Activated T-helper 1 cell treated with anti-CD3 and anti-CD28 coated beads, Interleukin-12 subunit alpha, Interleukin-12 subunit beta, Interleukin-2, Interleukin-4 antibody, amounts not matched to agents 30 ng/mL and 10 ng/mL and 1 ng/mL, durations not matched to agents 14 hours and 24 hours and 36 hours (primary cell): ENCODE data around the gene TFAP2A. TPM values are rescaled to one million over a fixed set of nuclear protein-coding genes. Genes with fewer than 3 reads are reported as not detected.
A peak's percentile ranks its signal among the peaks of the same experiment; 100 is the strongest.

Source experiments
- DNase-seq: peaks from one replicate; pipeline ENCODE4 v3.0.0; 2021; ENCODE audit warnings: low spot score
- H3K27ac Mint-ChIP-seq: one replicate; pipeline ENCODE4 v1.8.0; 2021; ENCODE audit warnings: mild to moderate bottlenecking, mixed read lengths
- H3K27me3 Mint-ChIP-seq: one replicate; pipeline ENCODE4 v1.8.0; 2022; ENCODE audit warnings: mild to moderate bottlenecking, moderate library complexity, mixed read lengths; ENCODE audit not compliant: insufficient read depth
- H3K36me3 Mint-ChIP-seq: one replicate; pipeline ENCODE4 v1.8.0; 2021; ENCODE audit warnings: low read depth, mixed read lengths
- H3K4me1 Mint-ChIP-seq: one replicate; pipeline ENCODE4 v1.8.0; 2021; ENCODE audit warnings: low read depth, mixed read lengths
- H3K4me3 Mint-ChIP-seq: one replicate; pipeline ENCODE4 v1.8.0; 2021; ENCODE audit warnings: mild to moderate bottlenecking, moderate library complexity, mixed read lengths
- H3K9me3 Mint-ChIP-seq: one replicate; pipeline ENCODE4 v1.8.0; 2021; ENCODE audit warnings: mixed read lengths
- intact Hi-C: fragments of 100-400 bp; cut with micrococcal nuclease; formaldehyde crosslinking; loops from one replicate; pipeline ENCODE4 v1.15.1; 2024
- total RNA-seq: library from RNA; stranded (reverse); gene quantifications from 2 replicates; pipeline ENCODE4 v1.2.3, GENCODE V29; 2022

Gene TFAP2A
- total RNA-seq, 1 donor from 2014 or later: not detected

DNA sequence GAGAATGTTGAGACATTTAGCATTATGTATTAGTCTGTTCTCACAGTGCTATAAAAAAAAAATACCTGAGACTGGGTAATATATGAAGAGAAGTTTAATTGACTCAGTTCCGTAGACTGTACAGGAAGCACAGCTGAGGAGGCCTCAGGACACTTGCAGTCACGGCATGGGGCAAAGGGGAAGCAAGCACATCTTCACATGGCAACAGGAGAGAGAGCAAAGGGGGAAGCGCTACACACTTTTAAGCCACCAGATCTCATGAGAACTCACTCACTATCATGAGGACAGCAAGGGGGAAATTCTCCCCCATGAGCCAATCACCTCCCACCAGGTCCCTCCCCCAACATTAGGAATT lies 26.8 kb upstream of the TFAP2A start:
- Mint-ChIP-seq H3K4me3 (no peak overlapping the region), H3K4me1 (no peaks in the 10 kb centered on the region), H3K9me3 (no peaks in the 10 kb centered on the region), H3K27me3 (peaks cover 10% of the 10 kb centered on the region), H3K36me3 (no peaks in the 10 kb centered on the region), H3K27ac (no peak overlapping the region)
- intact Hi-C loops: no loop called here
- no peak for DNase-seq

GRCh38 chr6:10441004-10441654 lies 26.3 kb upstream of the TFAP2A start:
- Mint-ChIP-seq H3K27me3 (peaks cover 10% of the 10 kb centered on the region), H3K9me3 (no peaks in the 10 kb centered on the region), H3K4me3 (no peak overlapping the region), H3K4me1 (no peaks in the 10 kb centered on the region), H3K27ac (no peak overlapping the region), H3K36me3 (no peaks in the 10 kb centered on the region)
- intact Hi-C loops: no loop called here
- no peak for DNase-seq

- intact Hi-C loops: no loop called here
- H3K4me1 Mint-ChIP-seq: peaks cover 6% of the 10 kb centered on the region
- H3K27me3 Mint-ChIP-seq: peaks cover 8% of the 10 kb centered on the region
- H3K27ac Mint-ChIP-seq: no peak overlapping the region
- H3K9me3 Mint-ChIP-seq: no peaks in the 10 kb centered on the region
- no peak for DNase-seq
- H3K36me3 Mint-ChIP-seq: no peaks in the 10 kb centered on the region
- H3K4me3 Mint-ChIP-seq: no peak overlapping the region
Measured at GRCh38 chr6:10437891-10438290, 23.0 kb upstream of the TFAP2A start.

GRCh38 chr6:10434235-10434634 lies 19.4 kb upstream of the TFAP2A start:
- no peak overlapping the region for H3K4me3 Mint-ChIP-seq
- no peak overlapping the region for H3K27ac Mint-ChIP-seq
- DNase-seq: no peak
- no peaks in the 10 kb centered on the region for H3K36me3 Mint-ChIP-seq
- H3K9me3 Mint-ChIP-seq: no peaks in the 10 kb centered on the region
- intact Hi-C loops: loop anchor here (1.0 kb wide), 1 partner anchor 894 kb away; no protein-coding TSS in a partner anchor
- H3K4me1 Mint-ChIP-seq: peaks cover 22% of the 10 kb centered on the region
- peaks cover 12% of the 10 kb centered on the region for H3K27me3 Mint-ChIP-seq

GRCh38 chr6:10433322-10433721 lies 18.4 kb upstream of the TFAP2A start:
- Mint-ChIP-seq H3K9me3 (no peaks in the 10 kb centered on the region), H3K36me3 (no peaks in the 10 kb centered on the region), H3K4me1 (peaks cover 23% of the 10 kb centered on the region), H3K4me3 (no peak overlapping the region), H3K27me3 (peaks cover 13% of the 10 kb centered on the region), H3K27ac (no peak overlapping the region)
- no peak for DNase-seq
- intact Hi-C loops: no loop called here

DNA sequence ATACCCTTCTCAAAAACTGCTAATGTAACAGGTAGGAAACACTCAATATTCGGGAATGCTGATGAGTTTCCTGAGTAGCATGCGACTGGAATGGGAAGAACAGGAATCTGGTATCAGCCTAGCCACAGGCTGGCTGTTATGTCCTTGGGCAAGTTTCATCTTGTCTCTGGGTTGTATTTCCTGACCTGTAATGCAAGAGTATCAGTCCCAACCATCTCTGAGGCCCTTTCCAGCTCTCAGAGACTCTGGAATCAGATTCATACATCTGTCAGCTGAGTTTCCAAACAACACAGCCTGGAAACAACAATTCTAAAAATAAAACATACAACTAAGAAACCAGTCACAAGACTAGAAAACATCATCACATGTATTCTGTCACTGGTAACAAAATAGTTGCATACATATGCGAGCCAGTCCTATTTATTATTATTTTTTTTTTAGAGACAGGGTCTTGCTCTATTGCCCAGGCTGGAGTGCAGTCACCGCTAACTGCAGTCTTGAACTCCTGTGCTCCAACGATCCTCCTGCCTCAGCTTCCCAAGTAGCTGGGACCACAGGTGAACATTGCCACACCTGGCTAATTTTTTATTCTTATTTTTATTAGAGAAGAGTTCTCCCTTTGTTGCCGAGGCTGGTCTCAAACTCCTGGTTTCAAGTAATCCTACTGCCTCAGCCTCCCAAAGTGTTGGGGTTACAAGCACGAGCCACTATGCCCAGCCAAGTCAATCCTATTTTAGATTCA lies 16.7 kb upstream of the TFAP2A start:
- Mint-ChIP-seq H3K36me3 (no peaks in the 10 kb centered on the region), H3K9me3 (no peaks in the 10 kb centered on the region), H3K27me3 (peaks cover 24% of the 10 kb centered on the region), H3K4me1 (peaks cover 25% of the 10 kb centered on the region), H3K4me3 (no peak overlapping the region), H3K27ac (no peak overlapping the region)
- no peak for DNase-seq
- intact Hi-C loops: no loop called here

DNA sequence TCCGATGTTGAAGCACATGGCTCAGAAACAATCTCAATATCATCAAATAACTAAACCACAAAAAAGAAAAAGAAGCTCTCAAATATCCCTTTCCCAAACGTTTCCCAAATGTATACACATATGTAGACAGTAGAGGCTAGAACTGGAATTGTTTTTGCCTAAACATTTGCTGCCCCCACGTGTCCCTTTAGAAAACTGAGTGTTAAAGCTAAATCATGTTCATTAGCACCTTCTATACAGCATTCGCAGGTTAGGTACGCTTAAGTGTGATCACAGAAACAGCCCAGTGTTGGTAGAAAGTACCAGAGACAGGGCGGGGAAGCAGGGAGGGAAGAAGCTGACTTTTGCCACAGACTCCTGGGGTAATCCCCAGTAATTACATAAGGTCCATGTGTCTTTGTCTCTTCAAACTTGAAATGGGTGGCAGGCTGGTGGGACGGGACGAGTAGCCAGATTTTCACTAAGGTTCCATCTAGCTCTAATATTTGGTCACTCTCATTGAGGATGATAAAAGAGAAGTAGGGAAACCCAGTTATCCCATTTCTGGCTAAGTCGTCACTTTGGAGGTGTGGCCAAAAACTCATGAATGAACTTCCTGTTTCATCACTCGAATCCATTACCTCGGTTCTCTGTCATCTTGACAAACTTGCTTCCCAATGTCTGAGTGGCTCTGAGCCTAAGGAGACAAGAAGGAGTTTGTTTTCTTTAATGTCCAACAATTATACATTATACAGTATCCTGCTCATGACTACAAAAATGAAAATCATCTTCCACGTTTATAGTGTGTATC lies 15.0 kb upstream of the TFAP2A start:
- Mint-ChIP-seq H3K4me3 (no peak overlapping the region), H3K27me3 (peaks cover 38% of the 10 kb centered on the region), H3K27ac (no peak overlapping the region), H3K9me3 (no peaks in the 10 kb centered on the region), H3K36me3 (peaks cover 2% of the 10 kb centered on the region), H3K4me1 (peaks cover 27% of the 10 kb centered on the region)
- DNase-seq: no peak
- intact Hi-C loops: loop anchor here (1.0 to 10.0 kb wide), 3 partner anchors 174 to 1447 kb away; partner anchors contain the start of genes GCM2 and SYCP2L

- Mint-ChIP-seq H3K4me3 (peak overlapping the region; percentile 47), H3K36me3 (peaks cover 4% of the 10 kb centered on the region), H3K27ac (no peak overlapping the region), H3K27me3 (peaks cover 60% of the 10 kb centered on the region), H3K4me1 (peaks cover 21% of the 10 kb centered on the region), H3K9me3 (no peaks in the 10 kb centered on the region)
- no peak for DNase-seq
- intact Hi-C loops: loop anchor here (10.0 kb wide), 1 partner anchor 458 kb away; the partner anchor contains the start of genes GCM2 and SYCP2L
Measured at GRCh38 chr6:10426781-10427279, 12.0 kb upstream of the TFAP2A start.

- Mint-ChIP-seq H3K4me3 (peak overlapping the region; percentile 47), H3K27me3 (peaks cover 66% of the 10 kb centered on the region), H3K27ac (no peak overlapping the region), H3K4me1 (peaks cover 21% of the 10 kb centered on the region), H3K9me3 (no peaks in the 10 kb centered on the region), H3K36me3 (peaks cover 4% of the 10 kb centered on the region)
- no peak for DNase-seq
- intact Hi-C loops: loop anchor here (10.0 kb wide), 1 partner anchor 459 kb away; the partner anchor contains the start of genes GCM2 and SYCP2L
Measured at GRCh38 chr6:10425975-10426780, 11.3 kb upstream of the TFAP2A start.

DNA sequence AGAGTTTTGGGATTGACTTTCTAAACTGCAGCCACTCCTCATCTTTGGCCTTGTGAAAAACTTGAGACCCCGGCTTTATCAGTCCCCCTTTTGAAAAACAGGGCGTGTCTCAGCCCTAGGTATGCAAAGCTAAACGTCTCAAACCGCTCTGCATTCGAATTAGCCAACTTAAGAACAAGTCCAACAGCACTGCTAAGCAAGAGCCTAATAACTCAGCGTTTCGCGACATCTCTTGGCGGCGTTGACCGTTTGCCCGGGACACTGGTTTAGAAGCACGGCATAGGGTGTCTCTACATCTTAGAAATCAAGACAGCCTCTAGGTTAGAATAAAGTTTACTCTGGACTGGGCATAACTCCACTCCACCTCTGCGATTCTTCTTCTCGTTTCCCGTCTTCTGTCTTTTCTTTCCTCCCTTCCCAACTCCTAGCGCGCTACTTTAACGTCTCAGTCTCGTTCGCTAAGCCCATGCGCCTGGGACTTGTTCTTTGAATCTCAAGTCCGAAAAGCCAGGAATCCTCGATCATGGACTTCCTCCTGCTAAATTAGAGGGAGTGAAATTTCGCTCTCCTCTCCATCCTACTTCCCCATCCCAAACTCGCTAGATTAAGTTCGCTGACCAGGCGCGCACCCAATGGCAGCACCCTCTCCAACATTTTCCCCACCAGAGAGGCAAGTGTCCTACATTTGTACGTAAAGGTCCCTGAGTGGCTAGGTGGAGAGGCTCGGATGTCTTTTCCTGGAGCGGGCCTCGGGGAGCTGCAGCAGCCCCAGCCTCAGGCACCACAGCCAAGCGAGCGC lies 10.5 kb upstream of the TFAP2A start:
- peaks cover 71% of the 10 kb centered on the region for H3K27me3 Mint-ChIP-seq
- H3K27ac Mint-ChIP-seq: peak overlapping the region; percentile 34
- peaks cover 4% of the 10 kb centered on the region for H3K36me3 Mint-ChIP-seq
- DNase-seq: no peak
- peaks cover 17% of the 10 kb centered on the region for H3K4me1 Mint-ChIP-seq
- intact Hi-C loops: loop anchor here (10.0 kb wide), 1 partner anchor 459 kb away; the partner anchor contains the start of genes GCM2 and SYCP2L
- no peak overlapping the region for H3K4me3 Mint-ChIP-seq
- no peaks in the 10 kb centered on the region for H3K9me3 Mint-ChIP-seq

GRCh38 chr6:10424040-10424439 lies 9.2 kb upstream of the TFAP2A start:
- intact Hi-C loops: loop anchor here (10.0 kb wide), 1 partner anchor 461 kb away; the partner anchor contains the start of genes GCM2 and SYCP2L
- Mint-ChIP-seq H3K4me3 (no peak overlapping the region), H3K27me3 (peaks cover 76% of the 10 kb centered on the region), H3K4me1 (peaks cover 5% of the 10 kb centered on the region), H3K36me3 (peaks cover 4% of the 10 kb centered on the region), H3K27ac (no peak overlapping the region), H3K9me3 (no peaks in the 10 kb centered on the region)
- DNase-seq: no peak
